Measurements from ENCODE around the gene YTHDC1. TPM values are rescaled to one million over a fixed set of nuclear protein-coding genes. Genes with fewer than 3 reads are reported as not detected.
A peak's percentile ranks its signal among the peaks of the same experiment; 100 is the strongest.

YTHDC1 gene
- total and polyA plus RNA-seq, 8 donors = 22.9 to 113 (median 47.2) TPM

GRCh38 chr4:68271851-68272357 is 78.0 kb downstream of the YTHDC1 start:
- DNase-seq = peak in 1 of 2 donors; percentile 71
- Histone ChIP-seq H3K4me1 (peaks cover 0 to 5% (median 0%) of the 10 kb centered on the region in 4 donors), H3K36me3 (no peaks in the 10 kb centered on the region), H3K27me3 (no peaks in the 10 kb centered on the region), H3K9me3 (no peaks in the 10 kb centered on the region), H3K4me3 (peak overlapping the region in 1 of 4 donors; percentile 11), H3K27ac (no peak overlapping the region)
- 33 to 39% (median 37%) methylated on average over 11 of the region's 11 CpGs for WGBS, 5 donors
- TF ChIP-seq POLR2AphosphoS5 (IDR thresholded peaks at IDR 0.05) = no peak
- TF ChIP-seq POLR2A (IDR thresholded peaks at IDR 0.05) = no peak
- TF ChIP-seq EP300 (IDR thresholded peaks at IDR 0.05) = no peak
- peak in 5 of 7 experiments; percentile 57 to 80 (median 71) for TF ChIP-seq CTCF (IDR thresholded peaks at IDR 0.05)
- intact Hi-C loops (cut with DNase I; ENCODE audit: low total_unique reads) = loop anchor here (5.0 kb wide), 1 partner anchor 105 kb away; no protein-coding TSS in a partner anchor

- Histone ChIP-seq H3K4me3 (no peak overlapping the region), H3K27me3 (no peaks in the 10 kb centered on the region), H3K4me1 (peaks cover 0 to 5% (median 0%) of the 10 kb centered on the region in 4 donors), H3K9me3 (no peaks in the 10 kb centered on the region), H3K27ac (no peak overlapping the region), H3K36me3 (no peaks in the 10 kb centered on the region)
- WGBS, 5 donors = 39 to 66% (median 52%) methylated on average over 2 of the region's 2 CpGs
- no peak for TF ChIP-seq POLR2AphosphoS5 (IDR thresholded peaks at IDR 0.05)
- no peak for TF ChIP-seq POLR2A (IDR thresholded peaks at IDR 0.05)
- TF ChIP-seq EP300 (IDR thresholded peaks at IDR 0.05) = no peak
- TF ChIP-seq CTCF (IDR thresholded peaks at IDR 0.05) = no peak
- no peak for DNase-seq
- intact Hi-C loops (cut with DNase I; ENCODE audit: low total_unique reads) = no loop called here
Observed at GRCh38 chr4:68267433-68267944, 82.4 kb downstream of the YTHDC1 start.

- Histone ChIP-seq H3K27ac (no peak overlapping the region), H3K4me1 (no peaks in the 10 kb centered on the region), H3K27me3 (no peaks in the 10 kb centered on the region), H3K9me3 (no peaks in the 10 kb centered on the region), H3K4me3 (no peak overlapping the region), H3K36me3 (no peaks in the 10 kb centered on the region)
- intact Hi-C loops (cut with DNase I; ENCODE audit: low total_unique reads) = no loop called here
- 53 to 68% (median 67%) methylated on average over 3 of the region's 3 CpGs for WGBS, 5 donors
- no peak for TF ChIP-seq CTCF (IDR thresholded peaks at IDR 0.05)
- no peak for TF ChIP-seq EP300 (IDR thresholded peaks at IDR 0.05)
- no peak for TF ChIP-seq POLR2AphosphoS5 (IDR thresholded peaks at IDR 0.05)
- no peak for DNase-seq
Observed at GRCh38 chr4:68264875-68265565, 84.9 kb downstream of the YTHDC1 start.

Small RNA genes within 50 kb of the gene (small RNA-seq; reads per million reads assigned to genes)
- 0 reads per million in 4 donors for gene MT2P1

Other genes with a start within 250 kb of the YTHDC1 start
- not detected for gene TMPRSS11F, start 220.2 kb downstream of the YTHDC1 start, total RNA-seq
- gene TMPRSS11F, start 220.2 kb downstream of the YTHDC1 start, polyA plus RNA-seq = 1 to 10 TPM in 1 of 3 donors, not detected in 2; 1.4 TPM
- 1 to 10 TPM in 1 of 5 donors, not detected in 4; 1.5 TPM for gene TMPRSS11B, start 104.4 kb downstream of the YTHDC1 start, total RNA-seq
- 10 to 100 TPM in 1 of 3 donors, not detected in 2; 80.3 TPM for gene TMPRSS11B, start 104.4 kb downstream of the YTHDC1 start, polyA plus RNA-seq
- gene TMPRSS11E, start 97.4 kb upstream of the YTHDC1 start, total RNA-seq = under 1 TPM in 1 of 5 donors, not detected in 4; 0.37 TPM
- gene TMPRSS11E, start 97.4 kb upstream of the YTHDC1 start, polyA plus RNA-seq = 10 to 100 TPM in 1 of 3 donors, under 1 TPM in 1, not detected in 1; 0.31 to 49.9 TPM
- gene UGT2B17, start 226.2 kb upstream of the YTHDC1 start, total RNA-seq = not detected
- gene UGT2B17, start 226.2 kb upstream of the YTHDC1 start, polyA plus RNA-seq = under 1 TPM in 1 of 3 donors, not detected in 2; 0.40 TPM

All from stomach (tissue), 9 donors.